PC-3 (cell line): ENCODE measurements around the gene NTRK2. TPM values are rescaled to one million over a fixed set of nuclear protein-coding genes. Genes with fewer than 3 reads are reported as not detected.

Source experiments
- ATAC-seq: fragments of 200-7000 bp; cut with Tn5 transposase; 2 replicates; pipeline ENCODE4 v1.9.1; 2020; ENCODE audit warnings: mild to moderate bottlenecking, moderate library complexity
- BruUV-seq: library from RNA; stranded (reverse); fragments of 400-500 nt; replicated peaks from 2 replicates; lab custom pipeline; 2021; lab: Mats Ljungman, UMichigan
- CTCF ChIA-PET: fragments of 300-600 bp; sonication (Branson Sonifier 250); formaldehyde crosslinking; loops from one replicate; lab custom pipeline; 2022; ENCODE audit warnings: antibody characterized with exemption; lab: Charles Lee
- POLR2A ChIA-PET: fragments of 300-600 bp; sonication (Branson Sonifier 250); formaldehyde crosslinking; loops from one replicate; lab custom pipeline; 2022; ENCODE audit warnings: antibody characterized with exemption; ENCODE audit not compliant: unreplicated experiment; lab: Charles Lee
- DNase-seq: peaks from one replicate; pipeline ENCODE4 v3.0.0-alpha.2; 2015
- H2AFZ ChIP-seq: fragments of 300-600 bp; sonication (generic); 2 replicates; pipeline ENCODE4 v1.6.0; 2016; ENCODE audit warnings: antibody characterized with exemption, low read length
- H3F3A ChIP-seq: fragments of 300-600 bp; sonication (generic); one replicate; pipeline ENCODE4 v1.6.0; 2017; ENCODE audit warnings: antibody characterized with exemption, low read length, control low read depth, mild to moderate bottlenecking; ENCODE audit not compliant: unreplicated experiment
- H3K27ac ChIP-seq: fragments of 300-600 bp; sonication (generic); 2 replicates; pipeline ENCODE4 v1.5.1; 2016; ENCODE audit warnings: mild to moderate bottlenecking, low read length
- H3K27me3 ChIP-seq: fragments of 300-600 bp; sonication (generic); 2 replicates; pipeline ENCODE4 v1.6.1; 2016; ENCODE audit warnings: low read length, mixed read lengths
- H3K36me3 ChIP-seq: fragments of 300-600 bp; sonication (generic); 2 replicates; pipeline ENCODE4 v1.6.1; 2016; ENCODE audit warnings: low read depth, mixed run types, low read length, mixed read lengths
- H3K4me1 ChIP-seq: fragments of 300-600 bp; sonication (generic); 2 replicates; pipeline ENCODE4 v1.5.1; 2016; ENCODE audit warnings: low read length; ENCODE audit not compliant: insufficient read depth
- H3K4me2 ChIP-seq: fragments of 300-600 bp; sonication (generic); 2 replicates; pipeline ENCODE4 v1.6.0; 2016; ENCODE audit warnings: low read length
- H3K4me3 ChIP-seq: fragments of 300-600 bp; sonication (generic); 2 replicates; pipeline ENCODE4 v1.5.1; 2016; ENCODE audit warnings: mild to moderate bottlenecking, low read length, mixed read lengths
- H3K79me2 ChIP-seq: fragments of 300-600 bp; sonication (generic); 2 replicates; pipeline ENCODE4 v1.6.1; 2017; ENCODE audit warnings: low read length, mixed read lengths
- H3K9ac ChIP-seq: fragments of 300-600 bp; sonication (generic); 2 replicates; pipeline ENCODE4 v1.6.0; 2016; ENCODE audit warnings: mild to moderate bottlenecking, low read length
- H3K9me2 ChIP-seq: fragments of 300-600 bp; sonication (generic); replicated peaks from 2 replicates; pipeline ENCODE4 v1.6.1; 2016; ENCODE audit warnings: mixed run types, low read length, mixed read lengths
- H3K9me3 ChIP-seq: fragments of 300-600 bp; sonication (generic); 2 replicates; pipeline ENCODE4 v1.6.1; 2016; ENCODE audit warnings: low read length, mixed read lengths
- H4K20me1 ChIP-seq: fragments of 300-600 bp; sonication (generic); 2 replicates; pipeline ENCODE4 v1.6.1; 2016; ENCODE audit warnings: low read length, mixed read lengths
- EZH2 ChIP-seq: fragments of 300-600 bp; sonication (generic); IDR thresholded peaks from one replicate; pipeline ENCODE4 v1.6.1; 2017; ENCODE audit warnings: antibody characterized with exemption, mild to moderate bottlenecking, low read length; ENCODE audit not compliant: unreplicated experiment
- EZH2phosphoT487 ChIP-seq: fragments of 300-600 bp; sonication (generic); IDR thresholded peaks from 2 replicates; pipeline ENCODE4 v1.6.1; 2018; ENCODE audit warnings: mild to moderate bottlenecking, antibody characterized with exemption, low read length, borderline replicate concordance
- intact Hi-C: fragments of 100-400 bp; cut with micrococcal nuclease; formaldehyde crosslinking; loops from 2 replicates; pipeline ENCODE4 v1.9.0; 2023
- total RNA-seq: library from RNA; depleted of rRNA; stranded (reverse); fragments of >200 nt; gene quantifications from 2 replicates; pipeline ENCODE4 v1.2.3, GENCODE V29; 2014
- TF ChIP-seq, protein P1 (sequence below): fragments of 300-600 bp; sonication (generic); conservative IDR thresholded peaks from 2 replicates; pipeline ENCODE4 v1.5.1; 2017; ENCODE audit warnings: antibody characterized with exemption, low read depth, mild to moderate bottlenecking, low read length

Gene NTRK2
- total RNA-seq, 1 experiment from 2014 or later = not detected

DNA sequence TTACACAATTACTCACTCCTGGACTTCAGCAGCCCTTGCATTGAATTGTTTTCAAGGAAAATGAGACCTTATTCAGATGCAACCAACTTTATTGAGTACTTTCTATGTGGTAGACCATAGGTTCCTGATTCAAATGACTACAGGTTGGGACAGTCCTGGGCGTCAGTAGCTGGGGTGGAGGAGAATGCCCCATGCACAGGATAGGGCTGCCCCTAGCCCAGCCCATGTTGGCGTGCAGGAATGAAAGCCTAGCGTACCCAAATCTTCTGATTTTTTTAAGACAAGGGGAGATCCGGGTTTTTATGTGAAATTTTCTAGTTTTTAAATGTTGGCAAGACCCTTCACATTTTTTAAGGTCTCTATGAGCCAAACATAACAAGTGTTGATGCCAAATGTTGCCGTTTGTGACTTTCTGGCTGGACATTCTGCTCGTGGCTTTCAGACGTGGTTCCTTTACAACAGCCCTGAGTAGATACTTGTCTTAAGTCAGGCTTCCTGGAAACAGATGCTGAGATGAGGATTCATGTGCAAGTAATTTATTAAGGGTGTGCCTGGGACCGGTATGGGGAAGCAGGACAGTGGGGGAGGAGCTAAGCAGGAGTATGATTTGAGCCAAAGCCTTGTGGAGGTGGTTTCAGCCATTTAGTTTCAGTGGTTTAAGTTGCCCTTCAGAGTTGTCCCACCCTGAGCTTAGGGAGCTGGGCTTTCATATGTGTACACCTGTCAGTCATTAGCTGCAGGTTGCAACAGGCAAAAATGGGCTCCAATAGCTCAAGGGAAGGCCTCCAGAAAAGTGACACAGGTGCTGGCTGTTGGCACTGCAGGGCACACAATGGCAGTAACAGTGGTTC, 154.1 kb downstream of the NTRK2 start:
- Histone ChIP-seq H4K20me1 (no peaks in the 10 kb centered on the region), H3K9me3 (no peaks in the 10 kb centered on the region), H3K79me2 (no peaks in the 10 kb centered on the region), H3K4me3 (no peak overlapping the region), H3K27ac (no peak overlapping the region), H3K36me3 (no peaks in the 10 kb centered on the region), H3K27me3 (no peaks in the 10 kb centered on the region; the same call in 1 of the 2 replicates), H3K9ac (no peak overlapping the region), H3K9me2 (no peaks in the 10 kb centered on the region), H3F3A (no peaks in the 10 kb centered on the region), H2AFZ (no peak overlapping the region), H3K4me2 (no peak overlapping the region), H3K4me1 (no peaks in the 10 kb centered on the region)
- CTCF ChIA-PET = no interaction called here
- intact Hi-C loops = no loop called here
- TF ChIP-seq EZH2phosphoT487 (no peak), EZH2 (no peak)
- TF ChIP-seq, protein P1, sequence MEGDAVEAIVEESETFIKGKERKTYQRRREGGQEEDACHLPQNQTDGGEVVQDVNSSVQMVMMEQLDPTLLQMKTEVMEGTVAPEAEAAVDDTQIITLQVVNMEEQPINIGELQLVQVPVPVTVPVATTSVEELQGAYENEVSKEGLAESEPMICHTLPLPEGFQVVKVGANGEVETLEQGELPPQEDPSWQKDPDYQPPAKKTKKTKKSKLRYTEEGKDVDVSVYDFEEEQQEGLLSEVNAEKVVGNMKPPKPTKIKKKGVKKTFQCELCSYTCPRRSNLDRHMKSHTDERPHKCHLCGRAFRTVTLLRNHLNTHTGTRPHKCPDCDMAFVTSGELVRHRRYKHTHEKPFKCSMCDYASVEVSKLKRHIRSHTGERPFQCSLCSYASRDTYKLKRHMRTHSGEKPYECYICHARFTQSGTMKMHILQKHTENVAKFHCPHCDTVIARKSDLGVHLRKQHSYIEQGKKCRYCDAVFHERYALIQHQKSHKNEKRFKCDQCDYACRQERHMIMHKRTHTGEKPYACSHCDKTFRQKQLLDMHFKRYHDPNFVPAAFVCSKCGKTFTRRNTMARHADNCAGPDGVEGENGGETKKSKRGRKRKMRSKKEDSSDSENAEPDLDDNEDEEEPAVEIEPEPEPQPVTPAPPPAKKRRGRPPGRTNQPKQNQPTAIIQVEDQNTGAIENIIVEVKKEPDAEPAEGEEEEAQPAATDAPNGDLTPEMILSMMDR = no peak
- BruUV-seq = no TSS peak
- ATAC-seq = no peak
- DNase-seq = no peak
- POLR2A ChIA-PET = no interaction called here

DNA sequence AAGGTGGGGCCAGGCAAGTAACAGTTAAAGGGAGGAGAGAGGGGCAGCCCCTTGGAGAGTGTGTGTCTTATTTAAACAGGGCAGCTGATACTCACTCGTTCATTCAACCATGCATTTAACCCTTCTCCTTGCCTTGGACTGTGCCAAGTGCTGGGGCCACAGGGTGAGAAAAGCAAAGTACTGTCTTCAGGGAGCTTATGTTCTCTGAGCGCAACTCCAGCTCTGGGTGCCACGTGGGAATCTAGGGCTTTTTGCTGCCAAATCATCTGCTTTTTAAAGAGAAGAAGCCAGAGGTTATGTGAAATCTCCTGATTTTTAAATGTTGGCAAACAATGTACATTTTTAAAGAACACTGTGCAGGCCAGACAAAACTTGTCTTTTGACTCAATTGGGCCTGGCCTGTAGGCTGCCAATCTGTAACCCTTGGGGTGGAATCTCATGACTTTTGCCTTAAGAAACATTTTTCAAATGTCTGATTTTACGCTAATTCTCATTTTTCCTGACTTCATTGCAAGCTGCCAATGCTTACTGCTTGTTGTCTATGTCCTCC, 157.8 kb downstream of the NTRK2 start:
- no peak overlapping the region for H3K27ac ChIP-seq
- no peak overlapping the region for H3K4me2 ChIP-seq
- H3K4me1 ChIP-seq = no peaks in the 10 kb centered on the region
- no peak overlapping the region for H3K4me3 ChIP-seq
- POLR2A ChIA-PET = no interaction called here
- H3K9ac ChIP-seq = no peak overlapping the region
- no peak overlapping the region for H2AFZ ChIP-seq
- CTCF ChIA-PET = no interaction called here
- H4K20me1 ChIP-seq = no peaks in the 10 kb centered on the region
- H3K9me3 ChIP-seq = no peaks in the 10 kb centered on the region
- no peaks in the 10 kb centered on the region for H3K9me2 ChIP-seq
- no peaks in the 10 kb centered on the region for H3K27me3 ChIP-seq
- no peaks in the 10 kb centered on the region for H3K79me2 ChIP-seq
- intact Hi-C loops = no loop called here
- DNase-seq = no peak
- H3K36me3 ChIP-seq = no peaks in the 10 kb centered on the region
- H3F3A ChIP-seq = no peaks in the 10 kb centered on the region
- ATAC-seq = no peak
- TF ChIP-seq EZH2 (no peak), EZH2phosphoT487 (no peak)
- TF ChIP-seq, protein P1 = no peak
- BruUV-seq = no TSS peak

DNA sequence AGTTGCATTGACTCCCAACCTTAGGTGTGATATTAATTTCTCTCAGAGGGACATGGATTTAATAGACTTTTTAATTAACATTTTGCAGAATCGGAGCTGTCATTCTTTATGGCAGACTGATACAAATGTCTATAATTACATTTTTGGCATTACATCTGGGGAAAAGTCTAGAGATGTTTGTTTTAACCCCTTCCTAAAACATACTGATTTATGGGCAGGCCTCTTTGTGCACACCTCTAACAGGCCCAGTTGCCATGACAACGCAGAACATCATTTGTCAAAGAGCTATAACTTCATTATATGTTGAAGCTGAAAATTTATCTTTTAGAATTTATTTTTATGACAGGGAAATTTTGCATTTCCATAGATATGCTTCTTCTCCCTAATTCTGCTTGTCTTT, 158.5 kb downstream of the NTRK2 start:
- H3K4me2 ChIP-seq = no peak overlapping the region
- CTCF ChIA-PET = no interaction called here
- TF ChIP-seq EZH2 = no peak
- TF ChIP-seq EZH2phosphoT487 = no peak
- TF ChIP-seq, protein P1 = no peak
- DNase-seq (no peak), ATAC-seq (no peak)
- no peaks in the 10 kb centered on the region for H4K20me1 ChIP-seq
- no peaks in the 10 kb centered on the region for H3K79me2 ChIP-seq
- H3K36me3 ChIP-seq = no peaks in the 10 kb centered on the region
- H3K9me2 ChIP-seq = no peaks in the 10 kb centered on the region
- no peaks in the 10 kb centered on the region for H3K4me1 ChIP-seq
- POLR2A ChIA-PET = no interaction called here
- intact Hi-C loops = no loop called here
- no peak overlapping the region for H2AFZ ChIP-seq
- no peak overlapping the region for H3K4me3 ChIP-seq
- H3K27ac ChIP-seq = no peak overlapping the region
- H3K9me3 ChIP-seq = no peaks in the 10 kb centered on the region
- no TSS peak for BruUV-seq
- H3F3A ChIP-seq = no peaks in the 10 kb centered on the region
- no peak overlapping the region for H3K9ac ChIP-seq
- H3K27me3 ChIP-seq = no peaks in the 10 kb centered on the region
